Stimulated activated CD8-positive, alpha-beta memory T cell treated with anti-CD3 and anti-CD28 coated beads, Interleukin-7, amount 100 ng/mL, for 1 hour (primary cell): ENCODE data around the gene CAV3.

Experiments
- DNase-seq, 2 donors: peaks; one replicate each; pipeline ENCODE4 v3.0.0-alpha.2; 2020; ENCODE audit warnings: low read depth in 2 of 2

Gene CAV3

DNA sequence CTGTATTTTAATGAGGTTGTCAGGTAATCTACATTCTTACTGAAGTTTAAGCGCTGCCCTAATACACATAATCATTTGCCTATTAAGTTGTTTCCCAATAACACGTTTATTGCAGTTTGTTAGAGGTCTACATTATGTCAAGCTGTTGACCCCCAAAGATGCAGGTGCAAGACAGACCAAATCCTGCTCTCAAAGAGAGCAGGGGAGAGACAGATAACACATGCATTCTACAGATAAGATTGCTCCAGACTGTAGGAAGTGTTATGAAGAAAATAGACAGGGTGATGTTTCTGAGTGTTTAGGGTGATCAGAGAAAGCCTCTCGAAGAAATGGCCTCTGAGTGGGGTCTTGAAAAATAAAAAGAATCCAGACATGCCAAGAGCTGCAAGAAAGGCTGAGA, 60.6 kb downstream of the CAV3 start:
- no peak for DNase-seq
